ENCODE results near the gene HAUS8. TPM values are rescaled to one million over a fixed set of nuclear protein-coding genes. Genes with fewer than 3 reads are reported as not detected.

HAUS8 gene
- total RNA-seq, 4 donors from 2014 or later, result 3.0 to 5.8 (median 3.2) TPM

DNA sequence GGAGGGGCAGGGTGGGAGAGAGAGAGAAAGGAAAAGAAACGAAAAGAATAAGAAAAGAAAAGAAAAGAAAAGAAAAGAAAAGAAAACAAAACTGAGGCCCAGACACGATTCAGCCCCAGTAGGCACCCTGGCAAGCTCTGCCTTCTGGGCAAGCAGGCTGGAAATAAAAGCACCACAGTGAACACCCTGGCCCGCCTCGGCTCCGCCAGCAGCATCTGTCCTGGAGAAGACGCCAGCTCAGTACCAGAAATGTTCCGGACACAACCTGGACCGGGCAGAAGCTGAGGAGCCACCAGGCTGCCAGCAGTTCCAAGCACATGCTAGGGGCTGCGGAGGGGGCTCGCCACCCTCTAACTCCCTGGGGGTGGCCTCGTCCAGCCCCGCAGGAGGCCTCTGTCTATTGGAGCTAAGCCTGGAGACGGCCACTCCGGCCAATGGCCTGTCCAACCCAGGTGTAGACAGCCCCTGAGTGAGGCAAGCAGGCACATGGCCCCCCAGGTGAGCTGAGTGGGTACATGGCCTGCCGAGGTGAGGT, 37.2 kb downstream of the HAUS8 start:
- 51 to 70% methylated on average over 6 to 8 of the region's 15 CpGs for WGBS, 2 donors
- TF ChIP-seq, protein P1, sequence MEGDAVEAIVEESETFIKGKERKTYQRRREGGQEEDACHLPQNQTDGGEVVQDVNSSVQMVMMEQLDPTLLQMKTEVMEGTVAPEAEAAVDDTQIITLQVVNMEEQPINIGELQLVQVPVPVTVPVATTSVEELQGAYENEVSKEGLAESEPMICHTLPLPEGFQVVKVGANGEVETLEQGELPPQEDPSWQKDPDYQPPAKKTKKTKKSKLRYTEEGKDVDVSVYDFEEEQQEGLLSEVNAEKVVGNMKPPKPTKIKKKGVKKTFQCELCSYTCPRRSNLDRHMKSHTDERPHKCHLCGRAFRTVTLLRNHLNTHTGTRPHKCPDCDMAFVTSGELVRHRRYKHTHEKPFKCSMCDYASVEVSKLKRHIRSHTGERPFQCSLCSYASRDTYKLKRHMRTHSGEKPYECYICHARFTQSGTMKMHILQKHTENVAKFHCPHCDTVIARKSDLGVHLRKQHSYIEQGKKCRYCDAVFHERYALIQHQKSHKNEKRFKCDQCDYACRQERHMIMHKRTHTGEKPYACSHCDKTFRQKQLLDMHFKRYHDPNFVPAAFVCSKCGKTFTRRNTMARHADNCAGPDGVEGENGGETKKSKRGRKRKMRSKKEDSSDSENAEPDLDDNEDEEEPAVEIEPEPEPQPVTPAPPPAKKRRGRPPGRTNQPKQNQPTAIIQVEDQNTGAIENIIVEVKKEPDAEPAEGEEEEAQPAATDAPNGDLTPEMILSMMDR (IDR thresholded peaks at IDR 0.05), result no peak
- TF ChIP-seq POLR2A (IDR thresholded peaks at IDR 0.05), result no peak

DNA sequence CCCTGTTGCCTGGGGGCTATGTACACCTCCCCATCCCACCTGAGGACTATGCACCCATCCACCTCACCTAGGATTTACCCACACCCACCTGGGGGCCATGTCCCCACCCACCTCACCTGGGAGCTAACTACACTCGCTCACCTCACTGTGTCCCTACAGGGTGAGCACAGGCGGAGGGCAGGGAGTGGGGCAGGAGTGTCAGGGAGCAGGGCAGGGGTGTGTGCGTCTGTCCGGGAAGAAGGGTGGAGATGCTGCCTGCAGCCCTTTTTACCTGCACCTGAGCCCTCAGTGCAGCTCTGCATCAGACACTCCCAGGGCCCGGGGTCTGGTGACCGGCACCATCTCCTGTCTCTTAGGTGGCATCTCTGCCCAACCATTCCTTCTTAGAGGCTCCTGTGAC, 38.1 kb downstream of the HAUS8 start:
- H3K9me3 ChIP-seq, result no peaks in the 10 kb centered on the region
- peaks cover 0 to 51% (median 0%) of the 10 kb centered on the region in 4 donors for H3K27me3 ChIP-seq
- H3K4me3 ChIP-seq, result no peak overlapping the region
- DNase-seq, result no peak
- WGBS, 2 donors, result 96% methylated on average over 5 of the region's 6 CpGs; no CpG with 5 or more reads in 1 of the 2 donors
- TF ChIP-seq, protein P1 (IDR thresholded peaks at IDR 0.05), result no peak
- no peak for TF ChIP-seq POLR2A (IDR thresholded peaks at IDR 0.05)
- no peaks in the 10 kb centered on the region for H3K36me3 ChIP-seq
- peaks cover 0 to 6% (median 0%) of the 10 kb centered on the region in 3 donors for H3K4me1 ChIP-seq
- no peak overlapping the region for H3K27ac ChIP-seq
- intact Hi-C loops (cut with DNase I), result no loop called here

More for the DNA sequence above, 37.2 kb downstream of the HAUS8 start:
- no peak overlapping the region for H3K27ac ChIP-seq
- H3K4me1 ChIP-seq, result peaks cover 0 to 8% (median 0%) of the 10 kb centered on the region in 3 donors
- H3K4me3 ChIP-seq, result no peak overlapping the region
- intact Hi-C loops (cut with DNase I), result no loop called here
- peaks cover 0 to 51% (median 0%) of the 10 kb centered on the region in 4 donors for H3K27me3 ChIP-seq
- no peaks in the 10 kb centered on the region for H3K9me3 ChIP-seq
- H3K36me3 ChIP-seq, result no peaks in the 10 kb centered on the region
- no peak for DNase-seq

DNA sequence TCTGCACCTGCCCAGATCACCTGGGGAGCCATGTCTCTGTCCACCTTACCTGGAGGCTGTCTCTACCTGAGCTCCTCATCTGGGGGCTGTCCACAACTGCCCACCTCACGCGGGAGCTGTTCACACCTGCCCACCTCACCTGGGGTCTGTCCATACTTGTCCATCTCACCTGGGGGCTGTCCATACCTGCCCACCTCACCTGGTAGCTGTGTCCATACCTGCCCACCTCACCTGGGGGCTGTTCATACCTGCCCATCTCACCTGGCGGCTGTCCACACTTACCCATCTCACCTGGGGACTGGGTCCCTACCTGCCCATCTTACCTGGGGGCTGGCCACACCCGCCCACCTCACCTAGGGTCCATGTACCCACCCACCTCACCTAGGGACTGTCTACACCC, 38.6 kb downstream of the HAUS8 start:
- no peak for DNase-seq
- Histone ChIP-seq H3K4me1 (peaks cover 0 to under 1% (median 0%) of the 10 kb centered on the region in 3 donors), H3K27me3 (peaks cover 0 to 49% (median 0%) of the 10 kb centered on the region in 4 donors), H3K9me3 (no peaks in the 10 kb centered on the region), H3K27ac (no peak overlapping the region), H3K36me3 (no peaks in the 10 kb centered on the region), H3K4me3 (no peak overlapping the region)
- TF ChIP-seq, protein P1 (IDR thresholded peaks at IDR 0.05), result no peak
- intact Hi-C loops (cut with DNase I), result no loop called here
- 74 to 79% methylated on average over 4 of the region's 4 CpGs for WGBS, 2 donors

DNA sequence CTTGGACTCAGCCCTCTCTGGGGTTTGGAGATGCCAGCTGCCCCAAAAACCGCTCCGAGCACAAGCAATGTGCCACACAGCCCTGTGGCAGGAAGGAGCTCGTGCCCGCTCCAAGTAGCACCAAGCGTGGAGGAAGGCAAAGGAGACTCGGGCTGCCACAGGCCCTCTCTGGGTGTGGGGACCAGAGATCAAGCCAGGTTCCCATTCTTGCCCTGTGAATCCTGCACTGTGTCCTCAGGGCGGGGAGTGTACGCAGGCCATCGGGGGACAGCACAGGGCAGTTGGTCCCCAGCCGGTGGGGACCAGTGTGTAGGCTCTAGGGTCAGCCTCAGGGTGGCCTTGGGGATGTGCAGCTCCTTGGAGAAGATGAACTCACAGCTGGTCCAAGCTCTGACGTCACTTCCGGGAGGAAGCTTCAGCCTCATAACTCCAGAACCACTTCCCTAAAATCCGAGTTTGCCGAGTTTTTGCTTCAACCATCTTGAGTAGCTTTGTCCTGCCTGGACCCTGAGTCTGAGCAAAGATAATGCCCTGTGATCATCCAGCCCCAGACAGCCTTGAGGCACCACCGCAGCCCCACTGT, 39.3 kb downstream of the HAUS8 start:
- H3K27me3 ChIP-seq, result peaks cover 0 to 46% (median 0%) of the 10 kb centered on the region in 4 donors
- H3K36me3 ChIP-seq, result no peaks in the 10 kb centered on the region
- TF ChIP-seq, protein P1 (IDR thresholded peaks at IDR 0.05), result no peak
- no peak for TF ChIP-seq POLR2A (IDR thresholded peaks at IDR 0.05)
- H3K4me3 ChIP-seq, result no peak overlapping the region
- intact Hi-C loops (cut with DNase I), result no loop called here
- H3K4me1 ChIP-seq, result no peaks in the 10 kb centered on the region
- no peak overlapping the region for H3K27ac ChIP-seq
- no peaks in the 10 kb centered on the region for H3K9me3 ChIP-seq
- WGBS, 2 donors, result 77 to 81% methylated on average over 14 of the region's 15 CpGs
- no peak for DNase-seq

DNA sequence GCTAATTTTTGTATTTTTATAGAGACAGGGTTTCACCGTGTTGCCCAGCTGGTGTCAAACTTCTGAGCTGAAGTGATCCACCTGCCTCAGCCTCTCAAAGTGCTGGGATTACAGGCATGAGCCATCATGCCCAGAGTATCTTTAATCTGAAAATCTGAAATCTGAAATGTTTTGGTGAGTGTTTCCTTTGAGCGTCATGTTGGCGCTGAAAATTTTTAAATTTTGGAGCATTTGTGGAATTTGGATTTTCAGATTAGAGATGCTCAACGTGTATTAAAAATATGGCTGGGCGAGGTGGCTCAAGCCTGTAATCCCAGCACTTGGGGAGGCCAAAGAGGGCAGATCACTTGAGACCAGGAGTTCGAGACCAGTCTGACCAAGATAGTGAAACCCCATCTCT, 43.5 kb downstream of the HAUS8 start:
- H3K27me3 ChIP-seq, result peaks cover 0 to 52% (median 4%) of the 10 kb centered on the region in 4 donors
- WGBS, 2 donors, result 74 to 83% methylated on average over 6 of the region's 6 CpGs
- no peaks in the 10 kb centered on the region for H3K36me3 ChIP-seq
- H3K9me3 ChIP-seq, result no peaks in the 10 kb centered on the region
- H3K4me1 ChIP-seq, result peaks cover 0 to 3% (median 0%) of the 10 kb centered on the region in 3 donors
- TF ChIP-seq POLR2A (IDR thresholded peaks at IDR 0.05), result no peak
- TF ChIP-seq, protein P1 (IDR thresholded peaks at IDR 0.05), result no peak
- DNase-seq, result no peak
- H3K4me3 ChIP-seq, result no peak overlapping the region
- intact Hi-C loops (cut with DNase I), result no loop called here
- no peak overlapping the region for H3K27ac ChIP-seq
